ENCODE measurements around the gene TM4SF4.

The TM4SF4 gene

DNA sequence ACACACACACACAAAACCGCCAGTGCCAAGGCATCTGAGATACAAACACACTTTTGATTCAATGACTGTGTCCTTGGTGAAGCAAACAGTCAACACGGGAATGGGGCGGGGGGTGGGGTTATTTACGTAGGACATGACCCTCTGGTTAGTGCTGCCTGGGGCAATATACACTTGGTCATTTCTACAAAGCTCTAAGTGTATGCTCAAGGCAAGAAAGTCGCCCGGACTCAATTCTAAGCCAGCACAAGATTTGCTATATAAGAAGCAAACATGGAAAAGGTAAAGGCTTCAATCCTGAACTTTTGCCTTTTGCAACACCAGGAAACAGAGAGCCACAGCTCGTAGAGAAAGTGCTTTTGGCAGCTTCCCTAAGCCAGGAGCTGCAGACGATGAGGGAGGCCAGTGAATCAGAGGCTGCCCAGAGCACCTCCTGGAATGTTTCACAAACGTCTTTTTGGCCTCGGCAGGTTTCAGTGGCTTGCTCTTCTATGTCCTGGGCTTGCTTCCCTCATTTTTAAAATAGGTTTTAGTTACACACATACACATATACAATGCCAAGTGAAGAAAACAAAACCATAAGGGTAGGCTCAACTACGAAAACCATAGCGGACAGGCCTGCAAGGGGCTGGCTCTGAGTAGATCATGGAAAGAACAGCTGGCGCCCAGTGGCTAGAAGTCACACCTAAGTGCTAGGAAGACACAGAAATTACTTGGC is 73.6 kb downstream of the TM4SF4 start:
- Histone ChIP-seq H3K9me3 (ENCODE audit: severe bottlenecking) (no peaks in the 10 kb centered on the region), H3K4me3 (ENCODE audit: low read depth, low read length) (no peak overlapping the region), H3K36me3 (no peaks in the 10 kb centered on the region), H3K27ac (no peak overlapping the region), H3K27me3 (ENCODE audit: insufficient read depth, low read depth, severe bottlenecking) (no peaks in the 10 kb centered on the region)
- no peak for DNase-seq
- TF ChIP-seq, protein P1, sequence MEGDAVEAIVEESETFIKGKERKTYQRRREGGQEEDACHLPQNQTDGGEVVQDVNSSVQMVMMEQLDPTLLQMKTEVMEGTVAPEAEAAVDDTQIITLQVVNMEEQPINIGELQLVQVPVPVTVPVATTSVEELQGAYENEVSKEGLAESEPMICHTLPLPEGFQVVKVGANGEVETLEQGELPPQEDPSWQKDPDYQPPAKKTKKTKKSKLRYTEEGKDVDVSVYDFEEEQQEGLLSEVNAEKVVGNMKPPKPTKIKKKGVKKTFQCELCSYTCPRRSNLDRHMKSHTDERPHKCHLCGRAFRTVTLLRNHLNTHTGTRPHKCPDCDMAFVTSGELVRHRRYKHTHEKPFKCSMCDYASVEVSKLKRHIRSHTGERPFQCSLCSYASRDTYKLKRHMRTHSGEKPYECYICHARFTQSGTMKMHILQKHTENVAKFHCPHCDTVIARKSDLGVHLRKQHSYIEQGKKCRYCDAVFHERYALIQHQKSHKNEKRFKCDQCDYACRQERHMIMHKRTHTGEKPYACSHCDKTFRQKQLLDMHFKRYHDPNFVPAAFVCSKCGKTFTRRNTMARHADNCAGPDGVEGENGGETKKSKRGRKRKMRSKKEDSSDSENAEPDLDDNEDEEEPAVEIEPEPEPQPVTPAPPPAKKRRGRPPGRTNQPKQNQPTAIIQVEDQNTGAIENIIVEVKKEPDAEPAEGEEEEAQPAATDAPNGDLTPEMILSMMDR (IDR thresholded peaks at IDR 0.05; ENCODE audit: low read depth, low read length): no peak

- no peak overlapping the region for H3K4me3 ChIP-seq (ENCODE audit: low read depth, low read length)
- TF ChIP-seq, protein P1 (IDR thresholded peaks at IDR 0.05; ENCODE audit: low read depth, low read length): no peak
- no peak overlapping the region for H3K27ac ChIP-seq
- H3K27me3 ChIP-seq (ENCODE audit: insufficient read depth, low read depth, severe bottlenecking): no peaks in the 10 kb centered on the region
- DNase-seq: no peak
- H3K36me3 ChIP-seq: no peaks in the 10 kb centered on the region
- no peaks in the 10 kb centered on the region for H3K9me3 ChIP-seq (ENCODE audit: severe bottlenecking)
Measured at GRCh38 chr3:149548669-149549065, 74.2 kb downstream of the TM4SF4 start.

GRCh38 chr3:149551500-149551899 is 77.0 kb downstream of the TM4SF4 start:
- DNase-seq: no peak
- Histone ChIP-seq H3K27me3 (ENCODE audit: insufficient read depth, low read depth, severe bottlenecking) (no peaks in the 10 kb centered on the region), H3K4me3 (ENCODE audit: low read depth, low read length) (no peak overlapping the region), H3K36me3 (no peaks in the 10 kb centered on the region), H3K9me3 (ENCODE audit: severe bottlenecking) (no peaks in the 10 kb centered on the region), H3K27ac (no peak overlapping the region)
- TF ChIP-seq, protein P1 (IDR thresholded peaks at IDR 0.05; ENCODE audit: low read depth, low read length): no peak

DNA sequence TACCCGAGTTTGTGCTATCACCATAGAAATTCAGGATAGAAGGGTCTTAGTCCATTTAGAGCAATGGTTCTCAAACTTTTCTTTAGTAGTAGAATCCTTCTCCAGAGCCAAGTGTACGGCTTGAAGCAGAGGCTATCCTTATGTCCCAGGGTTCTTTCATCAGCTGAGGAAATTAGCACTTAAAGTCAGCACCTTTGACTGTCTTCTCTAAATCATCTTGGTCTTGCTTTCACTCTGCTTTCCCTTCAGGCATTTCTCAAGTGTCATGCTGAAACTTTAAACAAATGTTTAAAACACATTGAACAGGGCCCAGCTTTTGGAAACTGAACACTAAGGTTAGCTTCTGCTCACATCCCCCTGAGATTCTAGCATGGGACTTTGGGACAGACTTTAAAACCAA is 78.2 kb downstream of the TM4SF4 start:
- no peaks in the 10 kb centered on the region for H3K27me3 ChIP-seq (ENCODE audit: insufficient read depth, low read depth, severe bottlenecking)
- H3K27ac ChIP-seq: no peak overlapping the region
- TF ChIP-seq, protein P1 (IDR thresholded peaks at IDR 0.05; ENCODE audit: low read depth, low read length): no peak
- no peak overlapping the region for H3K4me3 ChIP-seq (ENCODE audit: low read depth, low read length)
- no peaks in the 10 kb centered on the region for H3K9me3 ChIP-seq (ENCODE audit: severe bottlenecking)
- DNase-seq: no peak
- no peaks in the 10 kb centered on the region for H3K36me3 ChIP-seq
